HG03135 (cell line): ENCODE results near the gene VAC14.

Experiments used
- ATAC-seq: cut with Tn5 transposase; IDR thresholded peaks from one replicate; pipeline ENCODE4 v1.9.1; 2021; ENCODE audit warnings: mild to moderate bottlenecking, moderate library complexity; ENCODE audit not compliant: unreplicated experiment

VAC14 gene

GRCh38 chr16:70665806-70666735 lies 134.9 kb downstream of the VAC14 start:
- ATAC-seq, result no peak

DNA sequence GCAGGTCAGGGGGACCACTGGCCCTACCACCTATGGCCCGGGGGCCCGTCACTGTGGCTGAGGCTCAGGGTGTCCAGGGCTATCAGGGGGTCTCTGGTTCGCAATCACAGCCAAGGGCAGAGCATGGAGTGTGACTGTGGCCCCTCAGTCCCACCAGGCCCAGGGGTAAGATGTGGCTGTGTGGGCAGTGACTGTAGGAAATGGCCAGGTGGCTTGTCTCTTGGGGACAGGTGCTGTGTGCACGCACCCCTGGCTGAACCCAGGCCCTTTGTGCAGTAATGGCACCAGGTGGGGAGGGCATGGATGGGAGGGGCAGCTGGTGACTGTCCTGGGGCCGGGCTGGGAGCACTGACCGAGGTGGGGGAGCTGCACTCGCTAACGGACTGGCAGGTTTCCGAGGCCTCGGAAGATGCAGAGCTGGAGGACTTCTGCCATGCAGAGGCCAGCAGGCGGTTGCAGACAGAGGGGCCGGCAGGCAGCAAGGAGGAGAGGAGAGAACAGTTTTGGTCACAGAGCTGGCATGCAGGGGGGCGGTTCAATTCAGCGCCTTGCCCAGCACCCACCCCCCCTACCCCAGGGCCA lies 135.8 kb downstream of the VAC14 start:
- no peak for ATAC-seq

- ATAC-seq, result no peak
Observed at GRCh38 chr16:70664325-70665112, 136.4 kb downstream of the VAC14 start.

- ATAC-seq, result no peak
Observed at GRCh38 chr16:70663524-70664324, 137.2 kb downstream of the VAC14 start.

DNA sequence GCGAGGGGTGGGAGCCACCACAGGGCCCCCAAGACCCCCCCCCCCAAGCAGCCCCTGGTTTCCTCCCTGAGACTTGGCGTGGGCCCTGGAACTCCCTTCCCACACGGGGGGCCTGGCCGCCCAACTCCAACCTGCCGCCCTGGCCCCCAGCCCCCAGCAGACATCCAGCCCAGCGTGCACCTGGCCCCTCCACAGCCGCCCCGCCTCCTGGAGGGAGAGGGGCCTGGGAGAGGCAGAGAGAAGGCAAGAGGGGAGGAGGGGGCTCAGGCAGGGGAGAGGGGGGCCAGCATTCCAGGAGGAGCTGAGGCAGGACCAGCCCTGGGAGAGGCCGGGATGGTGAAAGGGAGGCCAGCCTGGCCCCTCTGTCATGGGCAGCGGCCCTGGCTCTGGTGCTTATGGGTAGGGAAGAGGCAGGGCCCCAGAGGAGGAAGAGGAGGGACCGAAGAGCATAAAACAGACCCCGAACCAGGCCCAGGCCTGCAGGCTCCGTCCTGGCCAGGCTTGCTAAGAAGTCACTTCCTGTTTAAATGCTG lies 137.9 kb downstream of the VAC14 start:
- no peak for ATAC-seq

- no peak for ATAC-seq
Observed at GRCh38 chr16:70661918-70662641, 138.9 kb downstream of the VAC14 start.

DNA sequence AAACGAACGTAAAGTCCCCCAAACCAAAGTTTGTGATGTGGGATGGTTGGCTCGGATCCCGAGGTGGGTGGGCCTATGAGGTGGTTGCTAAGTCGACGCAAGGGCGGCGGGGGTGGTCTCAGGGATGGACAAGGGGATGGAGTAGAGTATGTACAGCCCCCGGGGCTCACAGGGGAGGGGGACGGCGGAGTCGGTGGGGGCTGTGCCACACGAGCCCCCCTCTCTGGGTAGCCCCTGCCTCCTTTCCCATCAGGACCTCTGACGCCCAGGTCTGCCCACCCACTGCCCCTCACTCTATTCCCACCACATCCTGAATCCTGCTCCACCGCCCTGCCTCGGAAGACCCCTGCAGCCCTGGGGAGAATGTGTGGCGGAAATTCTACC lies 139.4 kb downstream of the VAC14 start:
- ATAC-seq, result no peak

- no peak for ATAC-seq
Observed at GRCh38 chr16:70660672-70661350, 140.1 kb downstream of the VAC14 start.

DNA sequence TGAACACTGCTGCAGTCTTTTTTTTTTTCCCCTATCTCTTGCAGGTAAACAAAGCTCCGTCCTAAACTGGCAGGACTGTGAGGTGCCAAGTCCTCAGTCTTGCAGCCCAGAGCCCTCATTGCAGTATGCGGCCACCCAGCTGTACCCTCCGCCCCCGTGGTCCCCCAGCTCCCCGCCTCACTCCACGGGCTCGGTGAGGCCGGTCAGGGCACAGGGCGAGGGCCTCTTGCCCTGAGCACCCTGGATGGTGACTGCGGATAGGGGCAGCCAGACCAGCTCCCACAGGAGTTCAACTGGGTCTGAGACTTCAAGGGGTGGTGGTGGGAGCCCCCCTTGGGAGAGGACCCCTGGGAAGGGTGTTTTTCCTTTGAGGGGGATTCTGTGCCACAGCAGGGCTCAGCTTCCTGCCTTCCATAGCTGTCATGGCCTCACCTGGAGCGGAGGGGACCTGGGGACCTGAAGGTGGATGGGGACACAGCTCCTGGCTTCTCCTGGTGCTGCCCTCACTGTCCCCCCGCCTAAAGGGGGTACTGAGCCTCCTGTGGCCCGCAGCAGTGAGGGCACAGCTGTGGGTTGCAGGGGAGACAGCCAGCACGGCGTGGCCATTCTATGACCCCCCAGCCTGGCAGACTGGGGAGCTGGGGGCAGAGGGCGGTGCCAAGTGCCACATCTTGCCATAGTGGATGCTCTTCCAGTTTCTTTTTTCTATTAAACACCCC lies 140.8 kb downstream of the VAC14 start:
- ATAC-seq, result no peak

DNA sequence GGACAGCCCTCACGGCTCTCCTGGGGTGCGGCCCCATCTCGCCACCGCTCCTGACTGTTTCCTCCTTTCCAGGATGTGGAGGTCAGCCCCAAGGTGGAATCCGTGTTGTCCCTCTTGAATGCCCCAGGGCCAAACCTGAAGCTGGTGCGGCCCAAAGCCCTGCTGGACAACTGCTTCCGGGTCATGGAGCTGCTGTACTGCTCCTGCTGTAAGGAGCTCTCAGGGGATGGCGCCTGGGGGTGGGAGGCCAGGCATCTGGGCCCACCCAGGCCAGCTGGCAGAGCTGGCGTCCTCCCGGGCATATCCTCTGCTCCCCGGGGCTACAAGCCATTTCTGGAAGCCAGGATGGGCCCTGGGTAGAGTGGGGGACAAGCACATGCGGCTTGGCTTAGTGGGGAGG lies 141.4 kb downstream of the VAC14 start:
- no peak for ATAC-seq

DNA sequence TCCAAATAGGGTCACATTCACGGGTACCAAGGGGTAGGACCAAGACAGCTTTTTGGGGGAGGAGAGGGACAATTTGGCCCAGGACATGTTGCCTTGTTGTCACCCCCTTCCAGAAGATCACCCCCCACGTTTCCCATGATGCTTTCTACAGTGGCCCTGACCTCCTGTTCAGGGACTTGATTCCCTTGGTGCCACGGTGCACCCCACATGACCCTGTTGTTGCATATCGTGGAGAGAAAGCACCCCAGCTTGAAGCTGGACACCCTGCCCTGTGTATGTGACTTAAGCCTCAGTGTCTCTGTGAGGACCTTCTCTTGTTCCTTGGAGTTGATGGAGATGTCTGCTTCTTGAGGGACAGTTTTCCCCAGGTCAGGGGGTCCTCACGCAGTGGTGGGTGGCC lies 142.0 kb downstream of the VAC14 start:
- no peak for ATAC-seq

- ATAC-seq, result no peak
Observed at GRCh38 chr16:70657956-70658355, 143.0 kb downstream of the VAC14 start.

DNA sequence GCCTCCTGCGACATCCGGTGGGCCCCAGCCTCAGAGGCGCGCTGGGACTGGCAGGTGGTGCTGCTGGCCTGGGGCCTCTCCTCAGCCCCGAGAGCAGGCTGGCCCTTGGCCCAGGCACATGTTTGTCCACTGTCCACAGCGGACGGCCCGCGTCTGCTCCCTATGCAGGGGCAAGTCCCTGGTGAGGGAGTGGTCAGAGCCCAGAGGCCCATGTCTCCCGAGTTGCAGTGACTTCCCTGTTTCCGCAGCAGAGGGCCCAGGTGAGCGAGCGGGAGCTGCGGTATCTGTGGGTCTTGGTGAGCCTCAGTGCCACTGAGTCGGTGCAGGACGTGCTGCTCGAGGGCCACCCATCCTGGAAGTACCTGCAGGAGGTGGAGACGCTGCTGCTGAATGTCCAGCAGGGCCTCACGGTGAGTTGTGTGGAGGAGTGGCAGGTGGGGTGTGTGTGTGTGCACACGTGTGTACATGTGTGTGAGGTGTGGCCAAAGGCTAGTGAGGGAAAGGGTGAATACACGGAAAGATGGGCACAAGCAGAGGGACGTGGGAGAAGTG lies 144.2 kb downstream of the VAC14 start:
- no peak for ATAC-seq

GRCh38 chr16:70656065-70656711 lies 144.8 kb downstream of the VAC14 start:
- ATAC-seq, result no peak

- ATAC-seq, result peak; percentile 60
Observed at GRCh38 chr16:70653809-70654771, 146.9 kb downstream of the VAC14 start.

DNA sequence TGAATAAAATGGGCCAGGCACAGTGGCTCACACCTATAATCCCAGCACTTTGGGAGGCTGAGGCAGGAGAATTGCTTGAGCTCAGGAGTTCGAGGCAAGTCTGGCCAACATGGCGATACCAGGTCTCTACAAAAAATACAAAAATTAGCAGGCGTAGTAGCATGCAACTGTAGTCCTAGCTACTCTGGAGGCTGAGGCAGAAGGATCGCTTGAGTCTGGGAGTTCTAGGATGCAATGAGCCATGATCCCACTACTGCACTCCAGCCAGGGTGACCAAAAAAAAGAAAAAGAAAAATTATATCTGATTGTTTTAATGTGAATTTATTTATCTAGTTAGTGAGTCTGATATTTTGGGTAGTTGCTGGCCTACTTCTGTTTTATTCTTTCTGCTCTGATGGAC lies 147.6 kb downstream of the VAC14 start:
- ATAC-seq, result no peak

DNA sequence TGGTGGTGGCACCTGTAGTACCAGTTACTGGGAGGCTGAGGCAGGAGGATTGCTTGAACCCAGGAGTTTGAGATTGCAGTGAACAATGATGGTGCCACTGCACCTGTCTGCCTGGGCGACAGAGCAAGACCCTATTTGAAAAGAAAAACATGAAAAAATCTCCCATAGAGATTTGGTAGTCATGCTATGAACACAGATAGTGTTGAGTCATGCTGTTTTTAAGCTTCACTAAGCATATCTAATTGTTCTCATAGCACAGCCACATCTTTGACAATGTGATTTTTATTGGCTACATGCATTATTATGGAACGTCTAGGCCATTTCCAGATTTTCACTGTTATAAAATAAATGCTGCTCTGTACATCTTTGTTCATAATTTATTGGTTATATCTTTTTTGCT lies 148.6 kb downstream of the VAC14 start:
- no peak for ATAC-seq
